Peyer's patch (tissue), 4 donors: ENCODE results near the gene AIF1L.

ENCODE experiments used
- CTCF ChIP-seq, 6 experiments: fragments of 450-650 bp in 4 of 6; fragments of 200-600 bp in 2 of 6; sonication (generic) in 1 of 6; IDR thresholded peaks; one replicate each; pipeline ENCODE4 v1.5.1; 2017 to 2019; ENCODE audit warnings: antibody characterized with exemption in 6 of 6, mild to moderate bottlenecking in 3 of 6, moderate library complexity in 1 of 6
- POLR2A ChIP-seq, 2 donors: fragments of 450-650 bp; IDR thresholded peaks; one replicate each; pipeline ENCODE4 v1.5.1; 2017; ENCODE audit warnings: antibody characterized with exemption in 2 of 2, mild to moderate bottlenecking in 2 of 2, moderate library complexity in 2 of 2

GRCh38 chr9:131078427-131079366, 17.6 kb upstream of the AIF1L start:
- TF ChIP-seq CTCF (IDR thresholded peaks at IDR 0.05) (no peak), POLR2A (IDR thresholded peaks at IDR 0.05) (no peak)
